GM21723 (cell line): ENCODE data around the gene OXSR1.
"Not testable (repeated sequence)": the region's sequence is repeated elsewhere in the genome, so short reads cannot be mapped to it uniquely, and the experiment has no call there.

Source experiments
- ATAC-seq: cut with Tn5 transposase; IDR thresholded peaks from one replicate; pipeline ENCODE4 v1.9.1; 2021; ENCODE audit warnings: mild to moderate bottlenecking, moderate library complexity; ENCODE audit not compliant: unreplicated experiment

OXSR1 gene

GRCh38 chr3:38141173-38141951 lies 24.0 kb upstream of the OXSR1 start:
- no peak for ATAC-seq

- ATAC-seq: no peak
Observed at GRCh38 chr3:38141952-38142273, 23.4 kb upstream of the OXSR1 start.

GRCh38 chr3:38142959-38143358 lies 22.4 kb upstream of the OXSR1 start:
- no peak for ATAC-seq

- ATAC-seq: no peak
Observed at GRCh38 chr3:38143511-38143910, 21.8 kb upstream of the OXSR1 start.

- no peak for ATAC-seq
Observed at GRCh38 chr3:38146504-38146903, 18.8 kb upstream of the OXSR1 start.

- no peak for ATAC-seq
Observed at GRCh38 chr3:38147421-38147820, 17.9 kb upstream of the OXSR1 start.

GRCh38 chr3:38148311-38148882 lies 16.9 kb upstream of the OXSR1 start:
- no peak for ATAC-seq

- no peak for ATAC-seq
Observed at GRCh38 chr3:38149708-38150107, 15.6 kb upstream of the OXSR1 start.

GRCh38 chr3:38150780-38151528 lies 14.4 kb upstream of the OXSR1 start:
- ATAC-seq: no peak

- no peak for ATAC-seq
Observed at GRCh38 chr3:38151667-38152265, 13.6 kb upstream of the OXSR1 start.

- ATAC-seq: no peak
Observed at GRCh38 chr3:38152609-38153008, 12.7 kb upstream of the OXSR1 start.

GRCh38 chr3:38153221-38153620 lies 12.1 kb upstream of the OXSR1 start:
- no peak for ATAC-seq

- ATAC-seq: no peak
Observed at GRCh38 chr3:38154033-38154494, 11.3 kb upstream of the OXSR1 start.

- ATAC-seq: no peak
Observed at GRCh38 chr3:38154625-38155255, 10.6 kb upstream of the OXSR1 start.

- ATAC-seq: no peak
Observed at GRCh38 chr3:38155825-38156224, 9.5 kb upstream of the OXSR1 start.

- no peak for ATAC-seq
Observed at GRCh38 chr3:38157117-38157516, 8.2 kb upstream of the OXSR1 start.

- no peak for ATAC-seq
Observed at GRCh38 chr3:38157595-38157994, 7.7 kb upstream of the OXSR1 start.

GRCh38 chr3:38158472-38158871 lies 6.9 kb upstream of the OXSR1 start:
- no peak for ATAC-seq

- ATAC-seq: not testable (repeated sequence)
Observed at GRCh38 chr3:38160704-38161103, 4.6 kb upstream of the OXSR1 start.

- ATAC-seq: no peak
Observed at GRCh38 chr3:38163117-38163840, 2.1 kb upstream of the OXSR1 start.
